ENCODE measurements around the gene RANBP3.
"Not testable (repeated sequence)": the region's sequence is repeated elsewhere in the genome, so short reads cannot be mapped to it uniquely, and the experiment has no call there.

The RANBP3 gene

DNA sequence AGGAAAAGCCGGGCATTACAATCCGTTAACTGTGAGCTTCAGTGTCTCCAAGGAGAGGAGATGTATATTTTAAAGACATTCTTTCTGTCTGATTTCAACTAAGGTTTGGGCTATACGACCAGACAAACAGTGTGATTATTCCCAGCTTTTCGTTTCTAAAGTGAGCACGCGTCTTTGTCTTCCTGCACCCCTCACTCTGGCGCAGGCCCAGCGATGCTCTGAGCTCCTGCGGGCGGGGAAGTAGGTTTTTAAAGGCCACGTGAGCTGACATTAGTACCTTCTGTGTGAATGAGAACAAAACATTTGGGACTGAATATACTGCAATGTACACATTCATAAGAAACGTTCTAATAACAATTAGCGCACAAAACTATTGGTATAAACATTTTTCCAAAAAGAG lies 15.3 kb upstream of the RANBP3 start:
- no peaks in the 10 kb centered on the region for H3K36me3 ChIP-seq (ENCODE audit: insufficient read depth, low read length)
- no peaks in the 10 kb centered on the region for H3K27me3 ChIP-seq (ENCODE audit: control insufficient read depth, insufficient read depth, low read length)
- peaks cover 9% of the 10 kb centered on the region for H3K4me1 ChIP-seq (ENCODE audit: control insufficient read depth, insufficient read depth, low read length)
- no peak overlapping the region for H3K4me2 ChIP-seq (ENCODE audit: low read length)
- H3K9me3 ChIP-seq (replicated peaks; ENCODE audit: low read length) = no peaks in the 10 kb centered on the region
- no peak overlapping the region for H3K9ac ChIP-seq (ENCODE audit: low read depth, low read length)
- H3K4me3 ChIP-seq (ENCODE audit: low read length) = no peak overlapping the region

DNA sequence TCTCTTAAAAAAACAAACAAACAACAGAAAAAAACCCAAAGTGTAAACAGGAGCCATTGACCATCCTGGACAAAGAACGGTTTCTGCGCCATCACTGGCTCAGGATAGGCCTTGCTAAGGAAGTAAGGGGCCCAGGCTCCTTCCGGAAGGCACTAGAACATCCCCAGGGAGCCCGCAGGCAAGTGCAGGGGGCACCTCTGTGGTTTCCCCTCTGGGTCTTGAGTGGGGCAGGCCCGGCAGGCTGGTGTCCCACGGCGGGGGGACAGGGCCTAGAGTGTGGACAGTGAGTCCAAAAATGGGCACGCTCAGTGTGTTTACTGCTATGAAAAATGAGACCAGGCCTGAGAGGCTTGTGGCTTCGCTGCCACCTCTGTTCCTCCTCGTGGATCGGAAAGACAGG lies 14.8 kb upstream of the RANBP3 start:
- no peak overlapping the region for H3K4me2 ChIP-seq (ENCODE audit: low read length)
- H3K9ac ChIP-seq (ENCODE audit: low read depth, low read length) = no peak overlapping the region
- no peaks in the 10 kb centered on the region for H3K27me3 ChIP-seq (ENCODE audit: control insufficient read depth, insufficient read depth, low read length)
- H3K4me3 ChIP-seq (ENCODE audit: low read length) = no peak overlapping the region
- H3K9me3 ChIP-seq (replicated peaks; ENCODE audit: low read length) = no peaks in the 10 kb centered on the region
- H3K4me1 ChIP-seq (ENCODE audit: control insufficient read depth, insufficient read depth, low read length) = peaks cover 11% of the 10 kb centered on the region
- H3K36me3 ChIP-seq (ENCODE audit: insufficient read depth, low read length) = no peaks in the 10 kb centered on the region

DNA sequence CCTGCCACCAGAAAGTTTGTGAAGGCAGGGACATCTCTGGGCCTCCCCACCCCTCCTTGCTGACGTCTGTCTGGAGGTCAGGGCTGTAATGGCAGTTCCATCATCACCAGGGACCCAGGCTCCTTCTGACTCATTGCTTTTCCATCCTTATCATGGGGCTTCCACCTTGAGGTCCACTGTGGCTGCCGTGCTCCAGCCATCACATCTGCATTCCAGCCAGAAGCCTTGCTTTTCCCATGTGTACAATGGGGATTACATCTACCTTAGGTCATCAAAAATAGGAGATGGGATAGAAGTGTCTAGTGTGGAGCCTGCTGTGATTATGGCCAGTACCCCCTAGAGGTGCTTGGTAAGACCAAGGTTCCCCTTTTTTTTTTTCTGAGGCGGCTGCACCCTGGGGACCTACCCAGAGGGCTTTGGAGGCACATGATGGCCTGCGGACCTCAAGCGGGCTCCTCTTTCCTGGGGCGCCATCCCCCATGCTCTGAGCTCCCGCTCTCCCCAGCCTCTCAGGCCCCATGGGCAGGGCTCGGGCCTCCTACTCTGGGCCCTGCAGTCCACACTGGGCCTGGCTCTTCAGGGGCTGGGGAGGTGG lies 13.4 kb upstream of the RANBP3 start:
- H3K4me3 ChIP-seq (ENCODE audit: low read length) = no peak overlapping the region
- no peaks in the 10 kb centered on the region for H3K9me3 ChIP-seq (replicated peaks; ENCODE audit: low read length)
- H3K27me3 ChIP-seq (ENCODE audit: control insufficient read depth, insufficient read depth, low read length) = no peaks in the 10 kb centered on the region
- no peak overlapping the region for H3K9ac ChIP-seq (ENCODE audit: low read depth, low read length)
- no peaks in the 10 kb centered on the region for H3K36me3 ChIP-seq (ENCODE audit: insufficient read depth, low read length)
- no peak overlapping the region for H3K4me2 ChIP-seq (ENCODE audit: low read length)
- H3K4me1 ChIP-seq (ENCODE audit: control insufficient read depth, insufficient read depth, low read length) = peaks cover 14% of the 10 kb centered on the region

DNA sequence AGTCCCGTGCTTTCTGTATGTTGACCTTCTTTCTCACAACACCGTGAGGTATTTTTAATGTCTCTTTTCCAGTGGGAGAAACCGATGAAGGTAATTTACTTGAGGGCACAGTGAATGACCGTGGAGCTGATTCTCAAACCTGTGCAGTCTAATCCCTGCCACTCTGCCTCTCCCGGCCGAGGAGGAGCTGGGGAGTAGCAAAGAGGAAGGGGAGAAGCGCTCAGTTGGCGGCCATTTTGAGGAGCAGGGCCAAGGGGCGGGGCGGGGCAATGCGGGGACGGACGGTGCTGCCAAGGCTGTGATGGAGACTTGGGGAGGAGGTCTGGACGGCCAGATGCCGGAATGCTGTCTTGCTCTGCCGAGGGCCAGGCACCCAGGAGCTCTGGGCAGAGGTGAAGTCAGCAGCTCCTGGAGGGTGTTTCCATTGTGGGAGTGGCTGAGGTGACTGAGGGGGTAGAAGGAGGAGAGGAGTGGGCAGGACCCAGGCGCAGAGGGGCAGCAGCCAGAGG lies 12.4 kb upstream of the RANBP3 start:
- H3K27me3 ChIP-seq (ENCODE audit: control insufficient read depth, insufficient read depth, low read length) = no peaks in the 10 kb centered on the region
- H3K4me2 ChIP-seq (ENCODE audit: low read length) = peak overlapping the region; percentile 55
- no peak overlapping the region for H3K4me3 ChIP-seq (ENCODE audit: low read length)
- no peaks in the 10 kb centered on the region for H3K36me3 ChIP-seq (ENCODE audit: insufficient read depth, low read length)
- no peaks in the 10 kb centered on the region for H3K9me3 ChIP-seq (replicated peaks; ENCODE audit: low read length)
- H3K9ac ChIP-seq (ENCODE audit: low read depth, low read length) = no peak overlapping the region
- peaks cover 20% of the 10 kb centered on the region for H3K4me1 ChIP-seq (ENCODE audit: control insufficient read depth, insufficient read depth, low read length)

DNA sequence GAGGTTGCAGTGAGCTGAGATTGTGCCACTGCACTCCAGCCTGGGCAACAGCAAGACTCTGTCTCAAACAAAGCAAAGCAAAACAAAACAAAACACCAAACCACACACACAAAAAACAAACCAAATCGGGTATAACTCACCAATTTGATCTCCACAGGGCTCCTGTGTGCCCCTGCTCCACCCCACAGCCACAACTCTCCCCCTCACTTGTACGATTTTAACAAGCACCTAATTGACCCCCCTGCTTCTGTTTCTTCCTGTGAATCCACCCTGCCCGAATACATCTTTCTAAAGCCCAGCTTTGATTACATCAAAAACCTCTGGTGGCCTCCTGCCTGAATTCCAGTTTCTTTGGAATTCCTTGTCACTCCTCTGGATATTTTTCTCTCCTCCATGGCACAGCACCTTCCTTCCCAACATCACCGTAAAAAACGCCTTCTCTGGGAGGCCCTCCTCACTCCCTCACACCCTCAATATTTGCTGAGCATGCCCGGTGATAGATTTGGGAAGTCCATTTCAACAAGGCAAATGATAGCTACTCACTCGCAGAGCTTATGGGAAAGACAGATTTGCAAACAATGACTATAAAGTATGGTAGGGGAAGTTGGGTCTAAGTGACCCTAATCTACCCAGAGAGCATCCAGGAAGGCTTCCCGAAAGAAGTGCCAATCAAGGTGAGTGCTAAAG lies 11.6 kb upstream of the RANBP3 start:
- H3K27me3 ChIP-seq (ENCODE audit: control insufficient read depth, insufficient read depth, low read length) = no peaks in the 10 kb centered on the region
- H3K4me3 ChIP-seq (ENCODE audit: low read length) = no peak overlapping the region
- no peak overlapping the region for H3K9ac ChIP-seq (ENCODE audit: low read depth, low read length)
- H3K4me1 ChIP-seq (ENCODE audit: control insufficient read depth, insufficient read depth, low read length) = peaks cover 27% of the 10 kb centered on the region
- H3K36me3 ChIP-seq (ENCODE audit: insufficient read depth, low read length) = no peaks in the 10 kb centered on the region
- no peaks in the 10 kb centered on the region for H3K9me3 ChIP-seq (replicated peaks; ENCODE audit: low read length)
- no peak overlapping the region for H3K4me2 ChIP-seq (ENCODE audit: low read length)

DNA sequence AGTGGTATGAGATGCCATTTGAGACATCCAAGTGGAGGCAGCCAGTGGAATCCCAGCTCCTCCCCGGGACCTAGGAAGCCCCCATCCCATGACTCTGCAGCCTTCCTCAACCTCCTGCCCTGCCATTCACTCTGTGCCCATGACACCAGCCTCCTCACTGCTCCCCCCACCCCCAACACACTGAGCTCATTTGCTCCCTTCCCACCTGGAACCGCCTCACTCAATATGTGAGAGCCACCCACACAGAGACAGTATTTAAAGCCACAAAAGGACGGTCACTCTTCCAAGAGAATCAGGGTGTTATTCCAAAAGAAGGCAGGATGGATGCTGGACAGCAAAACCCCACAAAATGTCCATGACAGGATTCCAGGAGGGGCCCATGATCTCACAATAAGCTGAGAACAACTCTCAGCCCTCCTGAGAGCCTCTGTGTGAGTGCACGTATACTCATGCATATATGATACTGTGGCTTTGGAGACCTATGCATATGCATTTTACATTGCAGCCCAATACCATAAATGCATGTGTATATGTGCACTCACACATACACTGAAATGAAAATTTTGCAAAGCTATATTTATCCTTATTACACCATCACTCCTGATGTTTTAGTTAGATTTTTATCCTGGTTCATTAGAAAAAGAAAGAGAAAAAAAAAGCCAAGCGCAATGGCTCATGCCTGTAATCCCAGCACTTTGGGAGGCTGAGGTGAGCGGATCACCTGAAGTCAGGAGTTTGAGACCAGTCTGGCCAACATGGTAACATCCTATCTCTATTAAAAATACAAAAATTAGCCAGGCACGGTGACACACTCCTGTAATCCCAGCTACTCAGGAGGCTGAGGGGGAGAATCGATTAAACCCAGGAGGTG lies 10.8 kb upstream of the RANBP3 start:
- no peaks in the 10 kb centered on the region for H3K36me3 ChIP-seq (ENCODE audit: insufficient read depth, low read length)
- H3K9ac ChIP-seq (ENCODE audit: low read depth, low read length) = no peak overlapping the region

DNA sequence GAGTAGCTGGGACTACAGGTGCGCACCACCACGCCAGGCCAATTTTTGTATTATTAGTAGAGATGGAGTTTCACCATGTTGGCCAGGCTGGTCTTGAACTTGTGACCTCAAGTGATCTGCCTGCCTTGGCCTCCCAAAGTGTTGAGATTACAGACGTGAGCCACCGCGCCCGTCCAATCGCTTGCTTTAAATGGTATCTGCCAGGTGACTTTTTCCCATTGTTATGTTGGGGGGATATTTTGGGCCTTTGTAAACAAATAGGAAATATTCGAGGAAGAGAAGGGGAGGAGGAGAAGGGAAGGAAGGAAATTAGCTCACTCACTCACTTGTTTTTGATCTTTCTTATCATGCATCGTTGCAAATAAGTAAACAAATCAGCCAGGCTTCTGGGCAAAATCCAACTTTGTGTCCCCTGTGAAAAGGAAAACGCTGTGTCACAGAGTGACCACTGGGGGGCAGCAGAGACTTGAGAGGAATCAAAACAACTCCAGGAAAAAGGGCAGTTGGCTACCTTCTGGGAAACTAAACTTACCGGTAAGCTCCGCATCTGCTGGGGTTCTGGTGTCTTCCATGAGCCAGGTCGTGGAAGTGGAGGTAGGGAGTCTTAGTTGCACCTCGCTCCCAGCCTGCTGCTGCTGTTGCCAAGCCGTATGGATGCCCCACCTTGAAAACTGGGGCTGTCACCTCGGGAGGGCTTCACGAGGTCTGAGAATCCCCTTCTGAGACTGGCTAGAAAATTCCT lies 9.3 kb upstream of the RANBP3 start:
- Histone ChIP-seq H3K27me3 (ENCODE audit: control insufficient read depth, insufficient read depth, low read length) (no peaks in the 10 kb centered on the region), H3K36me3 (ENCODE audit: insufficient read depth, low read length) (no peaks in the 10 kb centered on the region), H3K4me2 (ENCODE audit: low read length) (peak overlapping the region; percentile 79), H3K9ac (ENCODE audit: low read depth, low read length) (peak overlapping the region; percentile 59), H3K4me3 (ENCODE audit: low read length) (peak overlapping the region; percentile 59), H3K4me1 (ENCODE audit: control insufficient read depth, insufficient read depth, low read length) (peaks cover 19% of the 10 kb centered on the region), H3K9me3 (replicated peaks; ENCODE audit: low read length) (no peaks in the 10 kb centered on the region)

More for the DNA sequence above, 10.8 kb upstream of the RANBP3 start:
- Histone ChIP-seq H3K4me3 (ENCODE audit: low read length) (no peak overlapping the region), H3K4me1 (ENCODE audit: control insufficient read depth, insufficient read depth, low read length) (peaks cover 24% of the 10 kb centered on the region), H3K27me3 (ENCODE audit: control insufficient read depth, insufficient read depth, low read length) (no peaks in the 10 kb centered on the region), H3K9me3 (replicated peaks; ENCODE audit: low read length) (no peaks in the 10 kb centered on the region), H3K4me2 (ENCODE audit: low read length) (no peak overlapping the region)

DNA sequence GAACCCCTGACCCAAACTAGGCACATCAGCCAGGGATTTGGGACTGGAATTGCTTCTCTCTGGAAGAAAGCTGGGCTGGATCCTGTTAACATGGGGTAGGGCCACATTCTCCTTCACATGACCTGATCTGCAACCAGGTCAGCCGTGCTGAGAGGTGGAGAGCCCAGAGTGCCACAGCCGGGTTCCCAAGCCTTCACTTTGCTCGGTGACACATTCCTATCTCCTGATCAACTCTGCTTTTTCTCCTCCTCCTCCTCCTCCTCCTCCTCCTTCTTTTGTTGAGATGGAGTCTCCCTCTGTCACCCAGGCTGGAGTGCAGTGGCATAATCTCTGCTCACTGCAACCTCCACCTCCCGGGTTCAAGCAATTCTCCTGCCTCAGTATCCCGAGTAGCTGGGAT lies 7.9 kb upstream of the RANBP3 start:
- not testable (repeated sequence) for H3K4me2 ChIP-seq (ENCODE audit: low read length); H3K36me3 ChIP-seq (ENCODE audit: insufficient read depth, low read length); H3K27me3 ChIP-seq (ENCODE audit: control insufficient read depth, insufficient read depth, low read length); H3K9ac ChIP-seq (ENCODE audit: low read depth, low read length); H3K4me3 ChIP-seq (ENCODE audit: low read length); H3K9me3 ChIP-seq (replicated peaks; ENCODE audit: low read length)
- H3K4me1 ChIP-seq (ENCODE audit: control insufficient read depth, insufficient read depth, low read length) = peaks cover 19% of the 10 kb centered on the region

DNA sequence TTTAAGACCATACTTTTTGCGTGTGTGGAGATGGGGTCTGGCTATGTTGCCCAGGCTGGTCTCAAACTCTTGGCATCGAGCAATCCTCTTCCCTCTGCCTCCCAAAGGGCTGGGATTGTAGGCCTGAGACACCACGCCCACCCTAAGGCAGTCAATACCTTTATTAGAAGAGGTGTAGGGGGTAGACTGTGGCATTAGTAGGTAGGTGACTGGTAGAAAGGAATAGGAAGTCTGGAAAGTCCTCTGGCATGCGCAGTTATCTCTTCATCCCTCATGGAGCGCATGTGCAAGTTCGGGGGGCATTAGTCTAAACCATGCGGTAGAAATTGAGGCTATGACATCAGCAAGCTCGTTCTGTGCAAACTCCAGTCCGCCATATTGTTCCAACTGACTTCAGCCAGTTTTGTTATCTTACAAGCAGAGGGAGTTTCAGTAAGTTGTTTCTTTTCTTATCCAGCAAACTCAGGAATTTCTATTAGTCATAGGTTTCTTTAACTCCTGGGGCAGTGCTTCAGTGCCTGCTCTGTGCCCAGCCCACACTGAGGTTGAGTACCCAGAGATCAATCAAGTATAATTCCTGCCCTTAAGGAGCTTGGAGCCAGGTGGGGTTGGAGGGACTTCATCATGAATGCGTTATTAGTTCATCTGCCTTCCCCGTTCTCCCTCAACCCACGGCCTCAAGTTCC lies 7.3 kb upstream of the RANBP3 start:
- H3K4me3 ChIP-seq (ENCODE audit: low read length) = no peak overlapping the region
- H3K9me3 ChIP-seq (replicated peaks; ENCODE audit: low read length) = no peaks in the 10 kb centered on the region
- H3K9ac ChIP-seq (ENCODE audit: low read depth, low read length) = no peak overlapping the region
- peaks cover 19% of the 10 kb centered on the region for H3K4me1 ChIP-seq (ENCODE audit: control insufficient read depth, insufficient read depth, low read length)
- H3K27me3 ChIP-seq (ENCODE audit: control insufficient read depth, insufficient read depth, low read length) = no peaks in the 10 kb centered on the region
- no peaks in the 10 kb centered on the region for H3K36me3 ChIP-seq (ENCODE audit: insufficient read depth, low read length)
- peak overlapping the region; percentile 19 for H3K4me2 ChIP-seq (ENCODE audit: low read length)

DNA sequence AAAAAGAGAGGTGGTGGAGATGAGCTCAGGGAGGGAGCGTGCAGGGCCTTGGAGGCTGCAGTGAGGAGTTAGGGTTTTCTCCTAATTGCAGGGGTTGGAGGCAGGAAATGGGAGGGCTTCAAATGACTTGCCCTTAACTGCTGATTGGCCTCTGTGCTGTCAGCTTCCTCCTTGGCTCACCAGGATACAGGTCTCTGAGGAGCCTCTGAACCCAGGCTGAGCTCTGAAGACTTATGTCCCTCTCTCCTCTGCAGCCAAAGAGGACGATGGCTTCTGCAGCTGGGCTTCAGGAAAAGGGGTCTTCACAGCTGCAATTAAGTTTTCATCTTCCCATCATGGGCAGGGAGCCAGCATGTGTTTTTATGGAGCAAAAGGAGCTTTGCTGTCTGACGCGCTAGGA lies 6.7 kb upstream of the RANBP3 start:
- no peak overlapping the region for H3K4me3 ChIP-seq (ENCODE audit: low read length)
- no peak overlapping the region for H3K4me2 ChIP-seq (ENCODE audit: low read length)
- H3K9me3 ChIP-seq (replicated peaks; ENCODE audit: low read length) = no peaks in the 10 kb centered on the region
- H3K27me3 ChIP-seq (ENCODE audit: control insufficient read depth, insufficient read depth, low read length) = no peaks in the 10 kb centered on the region
- H3K36me3 ChIP-seq (ENCODE audit: insufficient read depth, low read length) = no peaks in the 10 kb centered on the region
- peaks cover 25% of the 10 kb centered on the region for H3K4me1 ChIP-seq (ENCODE audit: control insufficient read depth, insufficient read depth, low read length)
- no peak overlapping the region for H3K9ac ChIP-seq (ENCODE audit: low read depth, low read length)
